B cell (primary cell): ENCODE results near the gene NCOA7.

ENCODE experiments used
- EZH2 ChIP-seq: IDR thresholded peaks from 2 replicates; pipeline ENCODE4 v1.6.1; 2012; ENCODE audit warnings: borderline replicate concordance, low read depth, mild to moderate bottlenecking, moderate library complexity, low read length; ENCODE audit not compliant: insufficient read depth, poor library complexity, severe bottlenecking
- TF ChIP-seq, protein P1 (sequence below): fragments of 200-600 bp; IDR thresholded peaks from one replicate; pipeline ENCODE4 v1.8.0; 2022; ENCODE audit warnings: antibody characterized with exemption, mild to moderate bottlenecking

DNA sequence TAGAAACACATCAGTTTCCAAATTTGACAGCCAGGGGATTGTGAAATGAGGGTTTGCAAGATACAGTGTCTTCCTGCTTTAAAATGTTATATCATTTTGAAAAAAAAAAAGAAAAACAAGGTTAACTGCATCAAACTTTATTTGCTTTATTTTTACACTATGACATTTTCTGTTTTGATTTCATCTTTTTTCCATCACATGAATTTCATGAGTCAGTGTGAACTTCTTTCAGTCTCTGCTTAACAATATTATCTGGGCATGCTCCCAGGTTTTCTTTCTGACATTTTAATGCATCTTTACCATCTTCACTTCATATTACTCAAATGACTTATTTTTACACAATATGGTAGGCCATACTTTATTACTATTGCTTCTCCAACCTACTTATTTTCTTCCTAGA lies 1.9 kb downstream of the NCOA7 start:
- TF ChIP-seq, protein P1, sequence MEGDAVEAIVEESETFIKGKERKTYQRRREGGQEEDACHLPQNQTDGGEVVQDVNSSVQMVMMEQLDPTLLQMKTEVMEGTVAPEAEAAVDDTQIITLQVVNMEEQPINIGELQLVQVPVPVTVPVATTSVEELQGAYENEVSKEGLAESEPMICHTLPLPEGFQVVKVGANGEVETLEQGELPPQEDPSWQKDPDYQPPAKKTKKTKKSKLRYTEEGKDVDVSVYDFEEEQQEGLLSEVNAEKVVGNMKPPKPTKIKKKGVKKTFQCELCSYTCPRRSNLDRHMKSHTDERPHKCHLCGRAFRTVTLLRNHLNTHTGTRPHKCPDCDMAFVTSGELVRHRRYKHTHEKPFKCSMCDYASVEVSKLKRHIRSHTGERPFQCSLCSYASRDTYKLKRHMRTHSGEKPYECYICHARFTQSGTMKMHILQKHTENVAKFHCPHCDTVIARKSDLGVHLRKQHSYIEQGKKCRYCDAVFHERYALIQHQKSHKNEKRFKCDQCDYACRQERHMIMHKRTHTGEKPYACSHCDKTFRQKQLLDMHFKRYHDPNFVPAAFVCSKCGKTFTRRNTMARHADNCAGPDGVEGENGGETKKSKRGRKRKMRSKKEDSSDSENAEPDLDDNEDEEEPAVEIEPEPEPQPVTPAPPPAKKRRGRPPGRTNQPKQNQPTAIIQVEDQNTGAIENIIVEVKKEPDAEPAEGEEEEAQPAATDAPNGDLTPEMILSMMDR: no peak
- no peak for TF ChIP-seq EZH2
